Vagina (tissue), 2 donors: ENCODE measurements around the gene CPM. TPM values are rescaled to one million over a fixed set of nuclear protein-coding genes. Genes with fewer than 3 reads are reported as not detected.

ENCODE experiments used
- DNase-seq, 2 donors: peaks; one replicate each; pipeline ENCODE4 v3.0.0-alpha.2; 2017; ENCODE audit errors: extremely low spot score in 2 of 2
- H3K27ac ChIP-seq: fragments of 200-600 bp; sonication (generic); one replicate; pipeline ENCODE4 v1.5.1; 2019
- H3K27me3 ChIP-seq: fragments of 200-600 bp; sonication (generic); one replicate; pipeline ENCODE4 v1.5.1; 2019
- H3K36me3 ChIP-seq, 2 donors: fragments of 200-600 bp; sonication (generic); one replicate each; pipeline ENCODE4 v1.5.1; 2017 to 2019
- H3K4me1 ChIP-seq: fragments of 200-600 bp; sonication (generic); one replicate; pipeline ENCODE4 v1.5.1; 2019
- H3K4me3 ChIP-seq, 2 donors: fragments of 200-600 bp; sonication (generic); 1 replicate in 1 of 2; 2 replicates in 1 of 2; pipeline ENCODE4 v1.5.1; 2016 to 2019
- H3K9me3 ChIP-seq: fragments of 200-600 bp; sonication (generic); one replicate; pipeline ENCODE4 v1.5.1; 2019
- CTCF ChIP-seq, 3 experiments: fragments of 450-650 bp in 2 of 3; fragments of 200-600 bp in 1 of 3; sonication (generic) in 1 of 3; IDR thresholded peaks; one replicate each; pipeline ENCODE4 v1.5.1; 2017 to 2019; ENCODE audit warnings: antibody characterized with exemption in 3 of 3, mild to moderate bottlenecking in 2 of 3, moderate library complexity in 2 of 3
- POLR2A ChIP-seq, 2 donors: fragments of 450-650 bp; IDR thresholded peaks; one replicate each; pipeline ENCODE4 v1.6.1; 2017; ENCODE audit warnings: antibody characterized with exemption in 2 of 2, mild to moderate bottlenecking in 2 of 2, moderate library complexity in 2 of 2
- POLR2AphosphoS5 ChIP-seq, 2 donors: sonication (generic); formaldehyde crosslinking; IDR thresholded peaks; one replicate each; pipeline ENCODE4 v1.9.0; 2017; ENCODE audit warnings: antibody characterized with exemption in 2 of 2, mild to moderate bottlenecking in 2 of 2, low read depth in 1 of 2; ENCODE audit not compliant: insufficient read depth in 1 of 2
- intact Hi-C: fragments of 100-400 bp; cut with DNase I; formaldehyde crosslinking; loops from one replicate; pipeline ENCODE4 v1.15.1; 2023
- total RNA-seq: library from RNA; depleted of rRNA; stranded (reverse); fragments of >200 nt; gene quantifications from one replicate; pipeline ENCODE4 v1.2.3, GENCODE V29; 2016

CPM gene
- total RNA-seq, 1 donor from 2014 or later = 35.4 TPM

- no peak for TF ChIP-seq CTCF (IDR thresholded peaks at IDR 0.05)
- TF ChIP-seq POLR2A (IDR thresholded peaks at IDR 0.05) = no peak
- TF ChIP-seq POLR2AphosphoS5 (IDR thresholded peaks at IDR 0.05; ENCODE audit: insufficient read depth in 1 of 2, low read depth in 1 of 2) = no peak
- Histone ChIP-seq H3K36me3 (no peaks in the 10 kb centered on the region), H3K27me3 (no peaks in the 10 kb centered on the region), H3K4me3 (no peak overlapping the region), H3K4me1 (no peaks in the 10 kb centered on the region), H3K9me3 (no peaks in the 10 kb centered on the region), H3K27ac (no peak overlapping the region)
- intact Hi-C loops = no loop called here
- DNase-seq = no peak
These were observed 48.7 kb downstream of the CPM start for GRCh38 chr12:68884251-68884650.

- no peaks in the 10 kb centered on the region for H3K27me3 ChIP-seq
- no peak overlapping the region for H3K4me3 ChIP-seq
- H3K9me3 ChIP-seq = no peaks in the 10 kb centered on the region
- no peaks in the 10 kb centered on the region for H3K36me3 ChIP-seq
- no peak overlapping the region for H3K27ac ChIP-seq
- H3K4me1 ChIP-seq = no peaks in the 10 kb centered on the region
- no peak for DNase-seq
- intact Hi-C loops = no loop called here
- no peak for TF ChIP-seq CTCF (IDR thresholded peaks at IDR 0.05)
These were observed 49.8 kb downstream of the CPM start for GRCh38 chr12:68883151-68883550.

GRCh38 chr12:68882251-68882964 is 50.6 kb downstream of the CPM start:
- TF ChIP-seq POLR2A (IDR thresholded peaks at IDR 0.05) = no peak
- no peak for TF ChIP-seq CTCF (IDR thresholded peaks at IDR 0.05)
- TF ChIP-seq POLR2AphosphoS5 (IDR thresholded peaks at IDR 0.05; ENCODE audit: insufficient read depth in 1 of 2, low read depth in 1 of 2) = no peak

GRCh38 chr12:68880660-68881325 is 52.2 kb downstream of the CPM start:
- Histone ChIP-seq H3K4me3 (no peak overlapping the region), H3K27me3 (no peaks in the 10 kb centered on the region), H3K27ac (no peak overlapping the region), H3K9me3 (no peaks in the 10 kb centered on the region), H3K36me3 (no peaks in the 10 kb centered on the region), H3K4me1 (no peaks in the 10 kb centered on the region)
- TF ChIP-seq POLR2A (IDR thresholded peaks at IDR 0.05) = no peak
- TF ChIP-seq POLR2AphosphoS5 (IDR thresholded peaks at IDR 0.05; ENCODE audit: insufficient read depth in 1 of 2, low read depth in 1 of 2) = no peak
- TF ChIP-seq CTCF (IDR thresholded peaks at IDR 0.05) = no peak
- DNase-seq = no peak
- intact Hi-C loops = no loop called here

More at GRCh38 chr12:68882251-68882964, 50.6 kb downstream of the CPM start:
- H3K27ac ChIP-seq = no peak overlapping the region
- H3K9me3 ChIP-seq = no peaks in the 10 kb centered on the region
- H3K27me3 ChIP-seq = no peaks in the 10 kb centered on the region
- intact Hi-C loops = no loop called here
- H3K4me1 ChIP-seq = no peaks in the 10 kb centered on the region
- no peaks in the 10 kb centered on the region for H3K36me3 ChIP-seq
- no peak for DNase-seq
- no peak overlapping the region for H3K4me3 ChIP-seq

GRCh38 chr12:68878846-68879245 is 54.1 kb downstream of the CPM start:
- H3K27me3 ChIP-seq = no peaks in the 10 kb centered on the region
- intact Hi-C loops = no loop called here
- no peaks in the 10 kb centered on the region for H3K9me3 ChIP-seq
- no peak for DNase-seq
- no peak overlapping the region for H3K27ac ChIP-seq
- TF ChIP-seq POLR2A (IDR thresholded peaks at IDR 0.05) (no peak), POLR2AphosphoS5 (IDR thresholded peaks at IDR 0.05; ENCODE audit: insufficient read depth in 1 of 2, low read depth in 1 of 2) (no peak), CTCF (IDR thresholded peaks at IDR 0.05) (no peak)
- no peaks in the 10 kb centered on the region for H3K4me1 ChIP-seq
- no peaks in the 10 kb centered on the region for H3K36me3 ChIP-seq
- H3K4me3 ChIP-seq = no peak overlapping the region
